NCI-H1092 (cell line): ENCODE measurements around the gene CHD1.
"Not testable (repeated sequence)": the region's sequence is repeated elsewhere in the genome, so short reads cannot be mapped to it uniquely, and the experiment has no call there.

ENCODE experiments used
- DNase-seq: peaks from one replicate; lab custom pipeline; 2025; lab: John Stamatoyannopoulos, UW

CHD1 gene

DNA sequence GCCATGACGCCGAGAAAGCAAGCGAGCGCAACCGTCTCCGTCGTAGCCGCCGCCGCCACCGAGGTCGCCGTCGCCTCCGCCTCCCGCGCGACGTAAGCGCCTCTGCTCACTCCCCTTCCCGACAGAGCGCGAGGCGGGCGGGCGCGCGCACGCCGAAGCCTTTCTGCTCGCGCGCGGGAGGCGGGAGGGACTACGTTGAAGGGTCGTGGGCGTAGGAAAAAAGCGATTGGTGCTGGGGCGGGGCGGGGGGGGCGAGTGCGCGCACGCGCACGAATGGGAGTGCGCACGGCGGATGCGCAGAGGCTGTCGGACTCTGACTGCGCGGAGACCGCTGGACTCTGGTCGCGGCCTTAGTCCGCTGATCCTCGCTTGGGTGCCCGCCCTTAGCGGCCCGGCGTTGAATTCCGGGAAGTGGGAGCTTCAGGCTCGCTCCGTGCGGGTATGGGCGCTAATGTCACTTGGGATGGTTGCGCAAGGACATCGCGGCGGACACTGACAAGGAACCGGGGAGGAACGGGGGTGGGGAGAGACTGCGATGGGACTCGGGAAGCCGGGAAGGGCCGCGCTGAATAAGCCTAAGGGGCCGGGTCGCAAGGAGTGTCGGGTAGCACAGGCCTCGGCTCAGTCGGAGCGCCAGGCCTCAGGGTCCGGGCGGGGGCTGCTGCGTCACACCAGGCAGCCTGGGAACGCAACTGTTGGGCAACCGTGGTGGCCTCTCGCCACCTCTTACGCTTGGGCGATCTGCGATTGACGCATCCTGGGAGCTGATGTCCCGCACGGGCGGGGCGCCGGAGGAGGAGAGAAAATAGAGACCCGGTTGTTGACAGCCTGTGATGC lies at the start of gene CHD1:
Gene CHD1 (minus strand): TSS at position 135 of the 837 bp plus-strand sequence. CDS start 2,621 bp downstream, outside the sequence.
- DNase-seq: peak; percentile 91

DNA sequence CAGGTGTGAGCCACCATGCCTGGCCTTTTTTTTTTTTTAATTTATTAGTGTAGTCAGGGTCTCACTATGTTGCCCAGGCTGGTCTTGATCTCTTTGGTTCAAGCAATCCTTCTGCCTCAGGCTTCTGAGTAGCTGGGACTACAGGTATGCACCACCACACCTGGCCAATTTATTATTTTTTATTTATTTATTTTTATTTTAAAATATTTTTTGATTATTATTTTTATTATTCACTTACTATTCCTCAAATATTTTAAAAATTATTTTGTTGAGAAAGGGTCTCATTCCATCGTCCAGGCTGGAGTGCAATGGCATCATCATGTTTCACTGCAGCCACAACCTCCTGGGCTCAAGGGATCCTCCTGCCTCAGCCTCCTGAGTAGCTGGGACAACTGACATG lies 49.7 kb upstream of the CHD1 start:
- no peak for DNase-seq

DNA sequence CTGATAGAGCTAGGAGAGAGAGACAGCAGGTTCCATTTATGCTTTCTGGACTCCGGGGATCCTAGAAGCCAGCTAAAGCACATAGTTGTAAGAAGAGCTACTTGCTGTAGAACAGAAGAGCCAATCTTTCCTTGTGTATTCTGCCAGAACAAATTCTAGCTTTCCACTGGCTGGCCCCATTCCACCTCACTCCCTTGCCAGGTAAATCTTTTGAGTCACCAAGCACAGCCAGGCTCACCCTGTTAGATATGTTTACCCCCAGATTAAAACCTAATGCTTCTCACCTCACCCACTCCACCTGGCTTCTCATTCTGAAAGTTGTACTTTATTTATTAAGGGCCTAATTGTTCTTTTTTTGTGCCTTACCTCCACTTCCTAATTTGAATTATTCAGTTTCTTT lies 48.9 kb upstream of the CHD1 start:
- DNase-seq: no peak

DNA sequence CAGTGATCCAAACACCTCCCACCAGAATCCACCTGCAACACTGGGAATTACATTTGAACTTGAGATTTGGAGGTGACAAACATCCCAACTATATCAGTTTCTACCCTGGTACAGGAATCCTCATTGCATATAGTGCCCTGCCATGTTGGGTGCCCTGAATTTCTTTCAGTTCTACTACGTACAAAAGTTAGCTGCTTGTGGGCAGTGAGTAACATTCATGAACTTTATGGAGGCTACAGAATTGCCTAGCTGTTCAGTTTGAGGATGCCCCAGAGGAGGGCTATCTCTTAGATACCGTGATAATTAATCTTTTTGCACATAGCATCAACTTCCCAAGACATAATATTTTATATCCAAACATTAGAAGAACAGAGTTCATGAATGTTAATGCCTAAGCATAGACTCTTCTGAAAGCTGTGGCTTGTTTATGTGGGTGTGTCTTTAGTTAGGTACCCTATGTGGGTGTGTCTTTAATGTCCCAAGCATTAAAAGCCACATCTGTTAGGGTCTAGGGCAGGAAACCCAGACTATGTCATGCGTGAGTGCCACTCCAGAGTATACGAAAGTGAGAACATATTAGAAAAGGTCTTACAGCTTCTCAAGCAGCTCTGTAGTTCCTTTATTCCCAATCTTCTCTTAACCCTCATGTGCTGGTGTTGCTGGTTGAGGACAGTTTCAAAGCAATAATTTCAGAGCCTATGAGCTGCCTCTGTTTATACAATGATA lies 47.0 kb upstream of the CHD1 start:
- DNase-seq: no peak

DNA sequence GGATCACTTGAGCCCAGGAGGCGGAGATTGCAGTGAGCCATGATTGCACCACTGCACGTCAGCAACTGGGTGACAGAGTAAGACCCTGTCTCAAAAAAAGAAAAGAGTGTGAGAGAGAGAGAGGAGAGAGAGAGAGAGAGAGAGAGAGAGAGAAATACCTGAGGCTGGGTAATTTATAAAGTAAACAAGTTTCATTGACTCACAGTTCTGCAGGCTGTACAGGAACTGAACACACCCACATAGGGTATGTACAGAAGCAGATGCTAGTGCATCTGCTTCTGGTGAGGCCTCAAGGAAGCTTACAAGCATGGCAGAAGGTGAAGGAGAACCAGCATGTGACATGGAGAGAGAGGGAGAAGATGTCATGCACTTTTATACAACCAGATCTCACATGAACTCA lies 46.4 kb upstream of the CHD1 start:
- no peak for DNase-seq

DNA sequence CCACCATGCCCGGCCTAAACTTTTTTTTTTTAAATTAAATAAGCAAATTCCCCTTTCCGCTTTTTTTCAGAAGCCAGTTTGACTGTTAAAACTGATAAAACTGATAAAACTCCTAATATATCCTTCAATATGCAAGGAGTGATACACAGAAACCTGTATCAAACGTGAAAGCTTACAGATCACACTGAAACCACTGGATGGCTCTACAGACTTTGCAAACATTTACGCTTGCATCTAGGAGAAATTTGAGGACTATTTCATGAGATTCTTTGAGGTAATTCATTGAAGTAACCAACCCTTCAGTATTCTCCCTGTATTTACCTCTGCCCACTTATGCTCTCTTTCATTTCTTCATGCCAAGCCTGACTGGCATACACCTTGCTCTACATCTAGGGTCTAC lies 40.6 kb upstream of the CHD1 start:
- DNase-seq: no peak

DNA sequence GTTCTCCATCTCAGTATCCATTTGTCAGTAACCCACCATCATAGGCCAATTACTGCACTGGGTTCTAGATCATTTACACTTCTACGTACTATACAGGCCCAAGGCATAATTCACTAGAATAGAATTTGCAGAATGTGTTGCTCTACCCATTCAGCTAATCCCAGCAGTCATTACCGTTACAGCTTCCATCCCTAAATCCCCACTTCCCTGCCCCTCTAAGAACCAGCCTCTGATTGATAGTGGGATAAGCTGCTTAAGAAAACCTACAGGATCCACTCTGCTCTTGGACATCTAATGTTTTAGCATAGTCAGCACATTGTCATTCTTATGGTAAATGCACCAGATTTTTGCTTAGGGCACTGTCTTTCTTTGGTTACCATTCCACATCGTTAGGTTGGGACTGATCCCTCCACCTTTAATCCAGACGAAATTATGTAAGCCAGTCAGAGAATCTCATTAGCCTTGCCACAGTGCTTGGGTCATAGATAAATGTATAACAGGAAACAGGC lies 39.3 kb upstream of the CHD1 start:
- no peak for DNase-seq

DNA sequence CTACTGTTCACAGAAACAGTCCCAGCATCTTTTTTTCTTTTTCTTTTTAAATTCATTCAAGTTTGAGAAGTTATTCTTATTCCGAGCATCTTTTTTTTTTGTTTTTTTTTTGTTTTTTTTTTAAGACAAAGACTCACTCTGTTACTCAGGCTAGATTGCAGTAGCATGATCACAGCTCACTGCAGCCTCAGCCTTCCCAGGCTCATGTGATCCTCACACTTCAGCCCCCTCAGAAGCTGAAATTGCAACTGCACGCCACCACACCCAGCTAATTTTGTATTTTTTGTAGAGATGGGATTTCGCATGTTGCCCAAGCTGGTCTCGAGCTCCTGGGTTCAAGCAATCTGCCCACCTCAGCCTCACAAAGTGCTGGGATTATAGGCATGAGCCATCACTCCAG lies 36.4 kb upstream of the CHD1 start:
- DNase-seq: no peak

DNA sequence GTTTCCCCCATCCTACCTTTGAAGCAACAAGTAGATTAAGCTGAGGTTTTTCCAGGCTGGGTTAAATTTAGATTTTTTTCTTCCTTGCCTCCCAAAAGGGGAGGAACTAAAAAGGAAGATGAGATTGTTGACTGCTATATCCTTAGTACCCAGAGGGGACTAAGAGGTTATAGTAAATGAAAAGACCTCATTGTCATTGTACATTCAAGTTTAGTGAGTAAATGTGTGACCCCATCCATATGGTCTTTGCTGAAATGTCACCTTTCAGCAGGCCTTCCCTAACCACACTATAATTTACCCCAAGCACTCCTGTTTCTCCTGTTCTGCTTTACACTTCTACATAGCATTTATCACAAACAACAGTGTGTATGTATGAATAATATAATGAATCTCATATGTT lies 35.8 kb upstream of the CHD1 start:
- no peak for DNase-seq

DNA sequence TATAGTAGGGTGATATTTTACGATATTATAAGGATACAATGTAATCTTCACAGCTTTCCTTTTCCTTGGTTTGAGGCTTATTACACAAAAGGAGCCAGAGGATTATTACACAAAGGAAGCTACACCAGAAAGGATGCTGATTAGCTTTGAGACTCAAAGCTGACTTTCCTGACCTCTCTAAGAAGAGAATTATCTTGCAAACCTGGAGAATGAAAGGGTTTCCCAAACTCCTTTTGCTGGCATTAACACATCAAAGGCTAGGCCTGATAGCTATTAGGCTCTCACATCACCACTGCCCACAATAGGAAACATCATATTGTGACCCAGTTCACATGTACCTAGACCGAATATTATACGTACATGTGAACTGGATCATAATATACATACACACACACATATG lies 34.2 kb upstream of the CHD1 start:
- DNase-seq: no peak

DNA sequence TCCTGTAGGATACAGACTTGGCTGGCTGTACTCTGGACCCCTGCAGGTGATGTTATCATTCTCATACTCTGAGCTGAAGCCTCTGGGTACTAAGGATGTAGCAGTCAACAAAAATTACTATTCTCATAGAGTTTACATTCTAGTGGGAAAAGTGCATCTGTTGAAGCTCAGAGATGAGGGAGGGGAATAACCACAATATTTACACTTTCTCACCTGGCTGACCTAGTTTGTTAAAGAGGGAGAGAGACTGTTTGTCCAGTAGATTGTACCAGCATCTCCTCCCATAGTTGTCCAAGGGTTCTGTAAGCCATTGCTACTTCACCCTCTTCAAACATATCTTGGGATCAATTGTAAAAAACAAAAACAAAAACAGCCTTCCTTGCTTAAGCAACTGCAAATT lies 33.8 kb upstream of the CHD1 start:
- no peak for DNase-seq

DNA sequence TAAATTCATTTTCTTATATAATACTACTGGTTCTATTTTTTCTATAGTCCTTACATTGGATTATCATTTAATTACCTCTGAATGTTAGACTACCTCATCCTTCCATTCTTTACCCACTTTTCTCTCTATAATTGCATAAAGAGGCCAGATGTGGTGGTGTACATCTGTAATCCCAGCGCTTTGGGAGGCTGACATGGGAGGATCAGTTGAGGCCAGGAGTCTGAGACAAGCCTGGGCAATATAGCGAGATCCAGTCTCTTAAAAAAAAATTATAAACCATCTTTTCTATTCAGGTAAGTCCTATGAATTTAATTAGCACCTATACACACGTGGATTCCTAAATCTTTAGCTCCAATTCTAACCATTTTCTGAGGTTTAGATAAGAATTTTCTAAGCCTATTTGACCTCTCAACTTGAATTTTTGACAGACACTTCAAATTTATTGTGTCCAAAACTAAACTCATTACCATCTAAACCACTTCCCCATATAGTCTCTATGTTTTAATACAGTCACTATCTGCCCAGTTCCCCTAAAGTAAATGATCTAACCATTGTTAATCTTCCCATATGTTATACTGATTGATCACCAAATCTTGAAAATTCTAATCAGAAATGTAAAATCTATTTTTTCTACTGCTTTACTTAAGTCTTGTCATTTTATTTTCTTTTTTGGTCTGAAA lies 33.0 kb upstream of the CHD1 start:
- no peak for DNase-seq

DNA sequence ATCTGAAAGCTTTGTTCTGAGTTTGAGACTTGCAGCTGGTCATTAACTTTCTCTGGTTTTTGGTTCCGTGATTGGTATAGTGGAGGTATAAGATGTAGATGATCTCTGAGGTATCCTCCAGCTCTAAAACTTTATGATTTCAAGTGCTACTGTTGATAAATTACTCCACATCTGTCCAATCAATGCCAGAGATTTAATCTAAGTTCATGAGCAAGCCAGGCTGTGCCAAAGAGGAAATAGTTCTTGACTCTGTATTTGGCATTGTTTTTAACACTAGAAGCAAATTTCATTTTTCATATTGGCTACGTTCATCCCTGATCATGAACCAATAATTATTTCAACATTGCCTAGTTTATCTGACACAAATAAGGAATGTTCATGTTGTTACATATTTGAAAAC lies 28.5 kb upstream of the CHD1 start:
- DNase-seq: no peak

DNA sequence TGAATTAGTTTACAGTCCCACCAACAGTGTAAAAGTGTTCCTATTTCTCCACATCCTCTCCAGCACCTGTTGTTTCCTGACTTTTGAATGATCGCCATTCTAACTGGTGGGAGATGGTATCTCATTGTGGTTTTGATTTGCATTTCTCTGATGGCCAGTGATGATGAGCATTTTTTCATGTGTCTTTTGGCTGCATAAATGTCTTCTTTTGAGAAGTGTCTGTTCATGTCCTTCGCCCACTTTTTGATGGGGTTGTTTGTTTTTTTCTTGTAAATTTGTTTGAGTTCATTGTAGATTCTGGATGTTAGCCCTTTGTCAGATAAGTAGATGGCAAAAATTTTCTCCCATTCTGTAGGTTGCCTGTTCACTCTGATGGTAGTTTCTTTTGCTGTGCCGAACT lies 27.1 kb upstream of the CHD1 start:
- DNase-seq: not testable (repeated sequence)

DNA sequence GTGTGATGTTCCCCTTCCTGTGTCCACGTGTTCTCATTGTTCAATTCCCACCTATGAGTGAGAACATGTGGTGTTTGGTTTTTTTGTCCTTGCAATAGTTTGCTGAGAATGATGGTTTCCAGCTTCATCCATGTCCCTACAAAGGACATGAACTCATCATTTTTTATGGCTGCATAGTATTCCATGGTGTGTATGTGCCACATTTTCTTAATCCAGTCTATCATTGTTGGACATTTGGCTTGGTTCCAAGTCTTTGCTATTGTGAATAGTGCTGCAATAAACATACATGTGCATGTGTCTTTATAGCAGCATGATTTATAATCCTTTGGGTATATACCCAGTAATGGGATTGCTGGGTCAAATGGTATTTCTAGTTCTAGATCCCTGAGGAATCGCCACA lies 26.7 kb upstream of the CHD1 start:
- not testable (repeated sequence) for DNase-seq

DNA sequence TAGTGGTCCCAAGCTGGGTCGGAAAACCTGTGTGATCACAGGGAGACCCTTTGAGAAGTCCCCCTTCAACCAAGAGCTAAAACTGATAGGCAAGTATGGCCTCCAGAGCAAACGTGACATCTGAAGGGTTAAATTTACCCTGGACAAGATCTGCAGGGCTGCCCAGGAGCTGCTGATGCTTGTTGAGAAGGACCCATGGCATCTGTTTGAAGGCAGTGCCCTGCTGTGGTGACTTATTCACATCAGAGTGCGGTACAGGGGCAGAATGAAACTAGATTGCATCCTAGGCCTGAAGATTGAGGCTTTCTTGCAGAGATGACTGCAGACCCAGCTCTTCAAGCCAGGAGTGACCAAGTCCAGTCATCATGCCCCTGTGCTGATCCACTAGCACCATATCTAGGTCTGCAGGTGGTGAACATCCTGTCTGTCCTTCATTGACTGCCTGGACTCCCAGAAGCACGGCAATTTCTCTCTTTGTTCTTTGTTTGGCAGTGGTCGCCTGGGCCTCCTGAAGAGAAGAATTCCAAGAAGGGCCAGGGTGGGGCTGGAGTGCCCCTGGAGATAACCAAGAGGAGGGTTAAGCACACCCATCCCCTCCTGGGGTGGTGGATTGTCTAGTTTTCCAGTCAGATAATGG lies 25.7 kb upstream of the CHD1 start:
- no peak for DNase-seq

DNA sequence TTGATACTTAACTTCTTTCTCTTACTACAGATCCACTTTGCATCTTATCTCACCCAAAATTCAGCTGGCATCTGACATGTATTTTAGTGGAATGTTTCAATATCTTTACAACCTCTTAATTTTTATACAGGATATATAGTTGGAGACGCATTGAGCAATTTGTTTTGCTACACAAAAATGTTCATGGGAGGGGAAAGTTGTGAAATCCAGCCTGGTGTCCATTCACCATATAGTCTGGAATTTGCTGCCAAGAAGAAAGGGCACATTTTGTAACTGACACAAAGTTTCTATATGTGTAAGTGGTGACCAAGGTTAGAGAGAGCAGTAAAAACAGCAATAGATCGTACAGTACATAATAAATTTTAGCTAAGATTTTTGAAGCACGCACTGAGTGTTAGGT lies 14.0 kb upstream of the CHD1 start:
- DNase-seq: no peak

DNA sequence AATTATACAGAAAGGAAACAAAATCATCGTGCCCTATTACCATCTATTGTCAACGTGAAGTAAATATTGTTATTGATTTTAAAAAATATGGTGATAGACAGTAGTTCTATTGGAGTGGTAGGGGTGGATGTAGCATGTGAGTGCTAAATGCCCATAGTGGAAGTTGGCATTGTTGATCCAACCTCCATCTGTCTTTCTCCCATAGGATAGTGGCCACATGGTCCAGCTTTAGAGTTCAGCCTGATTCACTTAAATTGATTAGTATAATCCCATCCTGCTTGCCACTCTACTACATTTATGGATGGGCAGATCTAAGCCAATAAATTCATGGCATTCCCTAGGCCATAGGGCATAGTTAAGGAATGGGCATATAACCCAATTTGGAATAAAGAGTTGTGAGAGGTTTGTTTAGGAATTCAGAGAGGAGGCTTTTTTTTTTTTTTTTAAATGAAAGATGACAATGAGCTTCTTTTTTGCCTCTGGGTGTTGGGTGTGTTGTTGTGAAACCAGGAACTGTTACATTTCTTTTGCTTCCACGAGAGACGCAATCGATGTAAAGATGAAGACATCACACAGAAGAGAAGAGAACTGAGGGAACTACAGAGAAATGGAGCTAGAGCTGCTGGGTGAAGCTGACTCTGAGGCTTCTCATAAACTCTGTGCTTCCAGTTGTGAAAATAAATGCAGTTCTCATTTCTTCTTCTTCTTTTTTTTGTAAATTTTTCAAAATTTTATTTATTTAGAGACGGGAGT lies 12.5 kb upstream of the CHD1 start:
- DNase-seq: no peak

DNA sequence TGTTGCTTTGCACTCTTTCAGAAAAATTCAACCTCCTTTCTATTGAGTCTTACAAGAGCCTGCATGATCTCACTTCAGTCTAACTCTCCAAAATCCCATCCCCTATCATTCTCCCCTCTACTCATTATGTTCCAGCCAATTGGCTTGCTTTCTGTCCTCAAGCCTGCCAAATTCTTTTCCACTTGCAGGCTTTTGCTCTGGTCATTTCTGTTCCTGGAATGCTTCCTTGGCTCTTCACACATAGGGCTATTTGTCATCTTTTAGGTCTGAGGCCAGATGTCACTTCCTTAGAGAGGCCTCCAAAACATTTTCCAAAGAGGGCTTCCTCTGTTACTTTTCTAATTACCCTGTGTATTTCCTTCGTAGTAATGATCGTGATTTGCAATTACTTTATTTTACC lies 11.8 kb upstream of the CHD1 start:
- DNase-seq: no peak

DNA sequence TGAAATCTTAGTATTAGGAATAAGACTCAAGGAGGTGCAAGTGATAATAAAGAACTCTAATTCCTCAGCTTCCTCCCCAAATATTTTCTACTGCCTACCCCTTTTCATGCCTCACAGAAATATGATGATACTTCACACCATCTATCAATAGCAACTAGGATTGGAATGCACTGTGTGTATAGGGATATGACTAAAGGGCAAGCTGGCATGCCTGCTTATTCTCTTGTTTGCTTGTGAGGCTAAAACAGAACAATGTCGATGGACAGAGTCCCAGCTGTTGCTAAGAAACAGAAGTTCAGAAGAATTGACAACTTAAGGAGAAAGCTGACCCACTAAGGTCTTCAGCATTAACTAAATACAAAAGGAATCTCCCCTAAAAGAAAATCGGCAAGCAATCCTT lies 9.7 kb upstream of the CHD1 start:
- DNase-seq: no peak

DNA sequence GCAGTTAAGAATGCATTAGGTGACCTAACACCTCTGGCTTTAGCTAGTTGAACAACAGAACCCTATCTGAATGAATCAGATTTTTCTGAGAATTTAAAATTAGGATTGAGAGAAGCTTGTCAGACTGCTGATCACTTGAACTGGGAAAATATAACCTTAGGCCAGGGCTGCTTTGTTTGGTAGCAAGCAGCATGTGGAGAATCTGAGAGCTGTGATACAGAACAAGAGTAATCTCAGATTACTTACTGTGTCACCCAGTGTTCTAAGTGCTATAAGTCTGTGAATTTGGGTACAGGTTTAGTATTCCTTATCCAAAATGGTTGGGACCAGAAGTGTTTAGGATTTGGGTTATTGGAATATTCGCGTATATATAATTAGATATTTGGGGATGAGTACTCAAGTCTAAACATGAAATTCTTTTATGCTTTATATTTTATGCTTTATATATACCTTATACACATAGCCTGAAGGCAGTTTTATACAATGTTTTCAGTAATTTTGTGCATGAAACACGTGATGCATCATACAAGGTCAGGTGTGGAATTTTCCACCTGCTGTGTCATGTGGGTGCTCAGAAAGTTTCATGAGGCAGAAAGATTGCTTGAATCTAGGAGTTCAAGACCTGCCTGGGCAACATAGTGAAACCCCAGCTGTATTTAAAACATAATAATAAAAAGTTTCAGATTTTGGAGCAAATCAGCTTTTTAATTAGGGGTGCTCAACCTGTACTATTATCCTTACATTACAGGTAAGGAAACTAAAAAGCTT lies 8.3 kb upstream of the CHD1 start:
- no peak for DNase-seq
